Bone marrow (tissue), 2 donors: ENCODE results near the gene GAS6.

Experiments
- DNase-seq, 2 donors: peaks; one replicate each; lab custom pipeline; 2025; lab: John Stamatoyannopoulos, UW

Gene GAS6

GRCh38 chr13:113770937-113771336, 92.9 kb downstream of the GAS6 start:
- no peak for DNase-seq
